CD4-positive, alpha-beta T cell treated with Interleukin-4 for 4 hours (primary cell): ENCODE results near the gene CDY2B.
"Not testable (repeated sequence)": the region's sequence is repeated elsewhere in the genome, so short reads cannot be mapped to it uniquely, and the experiment has no call there.

Source experiments
- DNase-seq: peaks from one replicate; pipeline ENCODE4 v3.0.0-alpha.2; 2020

The CDY2B gene

GRCh38 chrY:17880120-17880519 lies at the start of gene CDY2B:
CDY2B (minus strand) TSS chrY:17880220; CDS start chrY:17879892, 328 bp downstream.
- DNase-seq = not testable (repeated sequence)

DNA sequence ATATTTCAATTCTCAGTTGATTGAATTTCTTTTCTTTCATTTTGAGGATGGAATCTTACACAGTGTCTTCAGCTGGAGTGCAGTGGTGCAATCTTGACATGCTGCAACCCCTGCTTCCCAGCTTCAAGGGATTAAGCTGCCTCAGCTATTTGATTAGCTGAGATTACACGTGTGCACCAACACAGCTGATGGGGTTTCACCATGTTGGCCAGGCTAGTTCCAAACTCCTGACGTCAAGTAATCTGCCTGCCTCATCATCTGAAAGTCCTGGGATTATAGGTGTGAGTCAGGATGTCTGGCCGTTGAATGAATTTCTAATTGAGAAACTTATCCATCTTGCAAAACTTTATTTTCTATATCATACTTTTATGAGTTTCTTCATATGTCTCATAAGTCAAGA lies 28.0 kb upstream of the CDY2B start:
- not testable (repeated sequence) for DNase-seq

- not testable (repeated sequence) for DNase-seq
Observed at GRCh38 chrY:17907351-17907750, 27.3 kb upstream of the CDY2B start.

DNA sequence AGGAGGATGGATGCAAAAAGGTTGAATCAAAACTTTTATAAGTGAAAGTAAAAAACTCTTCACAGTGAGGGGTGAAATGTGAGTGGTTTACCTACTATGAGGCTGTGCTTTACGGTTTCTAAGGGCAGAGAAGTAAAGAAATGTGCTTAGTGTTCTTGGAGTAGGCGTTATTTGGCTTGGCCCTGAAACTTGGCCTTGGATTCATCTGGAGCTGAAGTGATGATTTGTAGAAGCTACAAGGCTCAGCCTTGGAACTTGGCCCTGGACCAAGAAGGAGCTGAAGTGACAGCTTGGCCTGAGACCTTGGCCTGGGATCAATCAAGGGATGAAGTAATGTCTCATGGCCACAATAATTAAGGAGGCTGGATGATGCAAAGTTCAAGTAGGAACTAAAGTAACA lies 1.7 kb upstream of the CDY2B start:
- DNase-seq = not testable (repeated sequence)

GRCh38 chrY:17876767-17877166 lies 3.3 kb downstream of the CDY2B start:
- not testable (repeated sequence) for DNase-seq

DNA sequence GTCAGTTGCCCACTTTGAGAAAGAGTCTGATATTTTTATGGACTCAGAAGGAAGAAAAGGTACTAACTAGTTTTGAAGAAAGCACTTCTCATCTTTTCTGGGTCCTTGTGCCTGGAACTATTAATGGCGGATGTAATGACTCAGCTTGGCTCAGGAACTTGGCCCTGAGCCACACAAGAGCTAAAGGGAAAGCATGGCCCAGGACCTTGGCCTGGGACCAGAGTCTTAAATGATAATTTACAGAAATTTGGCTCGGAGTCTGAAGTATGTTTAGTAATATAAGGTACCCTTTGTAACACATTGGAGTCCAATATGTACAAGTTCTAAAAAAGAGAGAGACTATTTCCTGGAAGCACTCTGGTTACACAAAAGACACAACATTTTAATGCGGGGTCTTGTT lies 4.6 kb downstream of the CDY2B start:
- DNase-seq = not testable (repeated sequence)

- DNase-seq = not testable (repeated sequence)
Observed at GRCh38 chrY:17871194-17871903, 8.7 kb downstream of the CDY2B start.

DNA sequence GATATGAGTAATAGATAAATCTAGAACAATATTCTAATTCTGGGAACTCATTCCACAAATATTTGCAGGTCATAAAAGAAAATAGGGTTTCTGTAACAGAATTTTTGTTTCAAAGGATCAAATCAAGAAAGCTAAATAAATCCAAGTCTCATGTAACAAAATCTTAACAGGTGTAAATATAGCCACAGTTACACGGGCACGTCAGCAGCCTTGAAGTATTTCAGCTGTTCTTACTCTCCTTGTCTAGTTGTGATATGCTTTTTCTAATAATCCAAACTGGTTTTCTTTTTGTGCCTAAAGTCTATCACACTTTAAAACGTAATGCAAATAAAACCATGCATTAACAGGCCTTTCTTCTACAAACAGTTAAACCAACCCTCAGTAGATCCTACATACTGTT lies 9.3 kb downstream of the CDY2B start:
- DNase-seq = not testable (repeated sequence)

GRCh38 chrY:17867850-17868249 lies 12.2 kb downstream of the CDY2B start:
- not testable (repeated sequence) for DNase-seq

GRCh38 chrY:17860634-17861033 lies 19.4 kb downstream of the CDY2B start:
- not testable (repeated sequence) for DNase-seq

DNA sequence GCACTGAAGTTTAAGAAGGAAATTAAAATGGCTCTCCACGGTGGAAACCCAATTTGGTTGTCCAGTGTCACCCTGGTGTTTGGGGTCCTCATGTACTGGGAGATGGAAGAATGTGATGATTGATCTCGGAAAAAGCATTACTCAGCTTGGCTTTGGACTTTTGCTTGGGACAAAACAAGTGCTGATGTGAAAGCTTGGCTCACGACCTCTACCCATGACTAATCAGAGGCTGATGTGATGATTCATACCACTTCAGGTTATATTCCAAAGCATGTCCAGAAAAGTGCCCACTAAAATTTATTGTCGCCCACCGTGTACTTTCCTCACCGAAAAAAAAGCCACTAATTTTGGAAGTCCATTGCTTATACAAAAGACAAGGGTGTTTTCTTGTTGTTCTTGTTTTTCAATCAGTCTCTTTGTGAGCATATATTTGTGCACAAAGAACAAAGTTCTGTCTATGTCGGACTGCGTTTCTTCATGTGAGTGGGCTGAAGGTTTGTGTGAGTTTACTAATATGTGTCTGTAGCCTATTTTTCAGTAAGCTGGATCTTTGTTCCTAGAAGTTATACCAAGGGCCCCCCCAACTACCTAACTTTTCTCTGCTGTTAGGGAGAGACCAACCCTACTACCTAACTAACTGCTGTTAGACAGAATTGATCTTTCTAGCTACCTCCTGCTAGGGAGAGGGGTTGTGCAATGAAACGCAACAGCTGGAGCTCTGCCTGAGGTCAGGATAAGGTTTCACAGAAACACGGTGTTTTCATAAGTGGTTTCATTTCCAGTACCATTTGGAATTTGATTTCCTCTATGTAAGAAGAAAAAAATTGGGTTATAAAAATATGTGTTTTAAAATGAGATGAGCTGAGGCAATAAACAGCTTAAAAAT lies 22.8 kb downstream of the CDY2B start:
- DNase-seq = not testable (repeated sequence)

DNA sequence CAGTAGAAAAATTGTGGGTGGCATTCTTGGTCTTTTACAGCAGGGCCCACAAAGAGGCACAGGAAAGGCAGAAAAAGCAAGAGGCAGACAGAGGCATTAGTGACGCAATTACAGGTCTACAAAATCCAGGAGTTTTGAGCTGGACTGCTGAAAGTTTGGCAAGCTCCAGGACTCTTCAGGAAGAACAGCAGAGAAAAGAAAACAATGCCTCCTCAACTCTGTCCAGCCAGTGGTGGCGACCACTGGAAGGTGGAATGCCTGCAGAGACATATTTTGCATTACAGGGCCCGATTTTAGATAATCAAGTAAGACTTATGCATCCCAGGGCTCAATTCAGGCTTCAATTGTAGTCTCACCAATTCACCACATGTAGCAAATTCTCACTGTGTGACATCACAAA lies 23.5 kb downstream of the CDY2B start:
- DNase-seq = not testable (repeated sequence)

- not testable (repeated sequence) for DNase-seq
Observed at GRCh38 chrY:17849131-17849530, 30.9 kb downstream of the CDY2B start.

GRCh38 chrY:17832149-17832548 lies 47.9 kb downstream of the CDY2B start:
- DNase-seq = not testable (repeated sequence)
